CD14-positive monocyte (primary cell): ENCODE measurements around the gene GTPBP4. TPM values are rescaled to one million over a fixed set of nuclear protein-coding genes. Genes with fewer than 3 reads are reported as not detected.

ENCODE experiments used
- DNase-seq, 3 donors: peaks; one replicate each; pipeline ENCODE4 v3.0.0-alpha.2; 2011 to 2022
- H2AFZ ChIP-seq: 2 replicates; pipeline ENCODE4 v1.6.0; 2012; ENCODE audit warnings: mild to moderate bottlenecking, low read depth, low read length, inconsistent platforms; ENCODE audit not compliant: insufficient read depth, poor library complexity, severe bottlenecking
- H3K27ac ChIP-seq, 2 donors: 1 replicate in 1 of 2; 2 replicates in 1 of 2; pipeline ENCODE4 v1.5.1; 2012 to 2013; ENCODE audit warnings: low read length in 2 of 2, control low read depth in 1 of 2, inconsistent platforms in 1 of 2, low read depth in 1 of 2, mild to moderate bottlenecking in 1 of 2
- H3K27me3 ChIP-seq, 2 donors: one replicate each; pipeline versions ENCODE4 v1.6.0 to v1.6.1; 2011 to 2013; ENCODE audit warnings: low read length in 2 of 2; ENCODE audit not compliant: control insufficient read depth in 2 of 2, insufficient read depth in 2 of 2
- H3K36me3 ChIP-seq, 2 donors: replicated peaks in 1 of 2; 1 replicate in 1 of 2; 2 replicates in 1 of 2; pipeline versions ENCODE4 v1.5.1 to v1.6.1; 2012 to 2013; ENCODE audit warnings: low read length in 2 of 2, control low read depth in 1 of 2, inconsistent platforms in 1 of 2, mild to moderate bottlenecking in 1 of 2; ENCODE audit not compliant: insufficient read depth in 2 of 2, control insufficient read depth in 1 of 2
- H3K4me1 ChIP-seq, 2 donors: 1 replicate in 1 of 2; 2 replicates in 1 of 2; pipeline versions ENCODE4 v1.5.1 to v1.6.1; 2012 to 2013; ENCODE audit warnings: low read length in 2 of 2, control low read depth in 1 of 2, inconsistent platforms in 1 of 2, mild to moderate bottlenecking in 1 of 2, moderate library complexity in 1 of 2; ENCODE audit not compliant: insufficient read depth in 2 of 2, control insufficient read depth in 1 of 2
- H3K4me2 ChIP-seq: replicated peaks from 2 replicates; pipeline ENCODE3; 2012; ENCODE audit warnings: low read length, moderate library complexity, mild to moderate bottlenecking; ENCODE audit not compliant: poor library complexity, severe bottlenecking; ENCODE audit errors: extremely low read depth
- H3K4me3 ChIP-seq, 3 experiments: fragments of 200-600 bp in 1 of 3; sonication (generic) in 1 of 3; replicated peaks in 1 of 3; 1 replicate in 2 of 3; 2 replicates in 1 of 3; pipeline ENCODE4 v1.5.1; 2011 to 2013; ENCODE audit warnings: low read length in 3 of 3, mild to moderate bottlenecking in 3 of 3, control low read depth in 2 of 3, low read depth in 2 of 3, inconsistent platforms in 1 of 3, moderate library complexity in 1 of 3
- H3K79me2 ChIP-seq: 2 replicates; pipeline ENCODE4 v1.6.0; 2012; ENCODE audit warnings: mild to moderate bottlenecking, control low read depth, inconsistent platforms, low read length, moderate library complexity; ENCODE audit not compliant: insufficient read depth
- H3K9ac ChIP-seq: 2 replicates; pipeline ENCODE4 v1.6.0; 2017; ENCODE audit warnings: low read length, mild to moderate bottlenecking; ENCODE audit not compliant: insufficient read depth, poor library complexity, severe bottlenecking
- H3K9me3 ChIP-seq, 2 donors: replicated peaks in 1 of 2; 1 replicate in 1 of 2; 2 replicates in 1 of 2; pipeline versions ENCODE4 v1.5.1 to v1.6.1; 2012 to 2013; ENCODE audit warnings: low read length in 2 of 2, control low read depth in 1 of 2; ENCODE audit not compliant: control insufficient read depth in 1 of 2, insufficient read depth in 1 of 2
- H4K20me1 ChIP-seq: 2 replicates; pipeline ENCODE4 v1.6.0; 2012; ENCODE audit warnings: mild to moderate bottlenecking, low read length, control low read depth, moderate library complexity; ENCODE audit not compliant: insufficient read depth
- H3K27ac Mint-ChIP-seq, 7 donors: one replicate each; pipeline ENCODE4 v1.8.0; 2020; ENCODE audit warnings: mild to moderate bottlenecking in 7 of 7, mixed read lengths in 7 of 7, moderate library complexity in 6 of 7, inconsistent platforms in 2 of 7
- H3K27me3 Mint-ChIP-seq, 3 donors: one replicate each; pipeline ENCODE4 v1.8.0; 2021 to 2022; ENCODE audit warnings: low read depth in 3 of 3, mild to moderate bottlenecking in 3 of 3, mixed read lengths in 3 of 3, moderate library complexity in 3 of 3, inconsistent platforms in 1 of 3
- H3K36me3 Mint-ChIP-seq, 2 donors: one replicate each; pipeline ENCODE4 v1.8.0; 2020; ENCODE audit warnings: mixed read lengths in 2 of 2, inconsistent platforms in 1 of 2, mild to moderate bottlenecking in 1 of 2
- H3K4me1 Mint-ChIP-seq: one replicate; pipeline ENCODE4 v1.8.0; 2020; ENCODE audit warnings: mild to moderate bottlenecking, mixed read lengths
- H3K4me3 Mint-ChIP-seq, 2 donors: one replicate each; pipeline ENCODE4 v1.8.0; 2020; ENCODE audit warnings: mild to moderate bottlenecking in 2 of 2, mixed read lengths in 2 of 2, moderate library complexity in 1 of 2
- H3K9me3 Mint-ChIP-seq, 7 donors: one replicate each; pipeline ENCODE4 v1.8.0; 2020 to 2022; ENCODE audit warnings: mixed read lengths in 7 of 7, mild to moderate bottlenecking in 6 of 7, moderate library complexity in 6 of 7, inconsistent platforms in 2 of 7
- WGBS: methylation state at CpG from one replicate; pipeline ENCODE4 v1.1.5; 2013; ENCODE audit warnings: missing lambda C conversion rate; ENCODE audit not compliant: insufficient coverage; 5-methylcytosine and 5-hydroxymethylcytosine counted together
- intact Hi-C, 2 donors: fragments of 100-400 bp; cut with micrococcal nuclease; formaldehyde crosslinking; loops; one replicate each; pipeline versions ENCODE4 v1.15.0 to v1.15.1; 2023
- polyA plus RNA-seq, 3 donors: library from polyadenylated mRNA; depleted of rRNA in 1 of 3; unstranded in 2 of 3; stranded (reverse) in 1 of 3; fragments of 300-500 nt in 2 of 3; fragments of >200 nt in 1 of 3; fragmentation: Illumina TruSeq in 2 of 3; gene quantifications; 1 replicate in 2 of 3; 2 replicates in 1 of 3; pipeline ENCODE4 v1.2.3, GENCODE V29; 2012 to 2021
- TF ChIP-seq, protein P1 (sequence below): fragments of 200-600 bp; IDR thresholded peaks from one replicate; pipeline ENCODE4 v1.8.0; 2022; ENCODE audit warnings: antibody characterized with exemption, mild to moderate bottlenecking

Gene GTPBP4
- polyA plus RNA-seq, 3 donors, result 9.9 to 16.1 (median 12.2) TPM

- Histone ChIP-seq H3K4me1 (no peaks in the 10 kb centered on the region), H4K20me1 (peaks cover 25% of the 10 kb centered on the region), H3K4me3 (no peak overlapping the region), H3K79me2 (peaks cover 38% of the 10 kb centered on the region), H3K9me3 (no peaks in the 10 kb centered on the region), H3K9ac (no peak overlapping the region), H3K27me3 (no peaks in the 10 kb centered on the region), H2AFZ (no peak overlapping the region), H3K4me2 (no peak overlapping the region), H3K36me3 (peaks cover 70 to 84% of the 10 kb centered on the region in 2 donors), H3K27ac (no peak overlapping the region)
- TF ChIP-seq, protein P1, sequence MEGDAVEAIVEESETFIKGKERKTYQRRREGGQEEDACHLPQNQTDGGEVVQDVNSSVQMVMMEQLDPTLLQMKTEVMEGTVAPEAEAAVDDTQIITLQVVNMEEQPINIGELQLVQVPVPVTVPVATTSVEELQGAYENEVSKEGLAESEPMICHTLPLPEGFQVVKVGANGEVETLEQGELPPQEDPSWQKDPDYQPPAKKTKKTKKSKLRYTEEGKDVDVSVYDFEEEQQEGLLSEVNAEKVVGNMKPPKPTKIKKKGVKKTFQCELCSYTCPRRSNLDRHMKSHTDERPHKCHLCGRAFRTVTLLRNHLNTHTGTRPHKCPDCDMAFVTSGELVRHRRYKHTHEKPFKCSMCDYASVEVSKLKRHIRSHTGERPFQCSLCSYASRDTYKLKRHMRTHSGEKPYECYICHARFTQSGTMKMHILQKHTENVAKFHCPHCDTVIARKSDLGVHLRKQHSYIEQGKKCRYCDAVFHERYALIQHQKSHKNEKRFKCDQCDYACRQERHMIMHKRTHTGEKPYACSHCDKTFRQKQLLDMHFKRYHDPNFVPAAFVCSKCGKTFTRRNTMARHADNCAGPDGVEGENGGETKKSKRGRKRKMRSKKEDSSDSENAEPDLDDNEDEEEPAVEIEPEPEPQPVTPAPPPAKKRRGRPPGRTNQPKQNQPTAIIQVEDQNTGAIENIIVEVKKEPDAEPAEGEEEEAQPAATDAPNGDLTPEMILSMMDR, result no peak
- peaks cover 0 to 2% (median 1%) of the 10 kb centered on the region in 3 donors for H3K27me3 Mint-ChIP-seq
- intact Hi-C loops, result loop anchor here in 1 of 2 donors (5.0 kb wide), 1 partner anchor 47 kb away; no protein-coding TSS in a partner anchor
- WGBS, result 96% methylated on average over 6 of the region's 6 CpGs
- DNase-seq, result no peak
- peaks cover 0 to 3% (median 0%) of the 10 kb centered on the region in 7 donors for H3K9me3 Mint-ChIP-seq
- peaks cover 3% of the 10 kb centered on the region for H3K4me1 Mint-ChIP-seq
- peak overlapping the region in 6 of 7 donors; percentile 1 to 53 (median 33) for H3K27ac Mint-ChIP-seq
- H3K36me3 Mint-ChIP-seq, result peaks cover 78 to 89% of the 10 kb centered on the region in 2 donors
- H3K4me3 Mint-ChIP-seq, result no peak overlapping the region
Observed at GRCh38 chr10:994836-995558, 6.8 kb downstream of the GTPBP4 start.

DNA sequence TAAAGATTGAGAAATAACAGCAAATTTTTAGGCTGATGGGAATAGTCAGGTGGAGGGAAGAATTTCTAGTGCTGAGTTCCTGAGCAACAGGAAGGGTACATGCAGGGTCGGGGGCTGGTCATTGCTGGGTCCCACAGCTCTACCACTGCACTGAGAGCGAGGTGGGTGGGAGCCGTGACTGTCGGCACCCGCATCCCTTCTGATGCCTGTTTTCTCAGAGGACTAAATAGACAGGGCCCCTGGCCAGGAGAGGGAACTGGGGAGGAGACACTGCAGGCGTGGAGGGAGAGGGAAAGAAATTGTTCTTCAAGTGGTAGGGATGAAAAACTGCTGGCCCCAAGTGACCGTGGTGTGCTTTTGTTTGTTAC is 7.3 kb downstream of the GTPBP4 start:
- peaks cover 79 to 89% of the 10 kb centered on the region in 2 donors for H3K36me3 Mint-ChIP-seq
- no peaks in the 10 kb centered on the region for H3K9me3 ChIP-seq
- peak overlapping the region in 3 of 7 donors; percentile 29 to 47 (median 37) for H3K27ac Mint-ChIP-seq
- no peak overlapping the region for H3K4me3 Mint-ChIP-seq
- H3K79me2 ChIP-seq, result peaks cover 32% of the 10 kb centered on the region
- no peak overlapping the region for H3K9ac ChIP-seq
- H2AFZ ChIP-seq, result no peak overlapping the region
- no peaks in the 10 kb centered on the region for H3K4me1 Mint-ChIP-seq
- H3K9me3 Mint-ChIP-seq, result peaks cover 0 to 6% (median 2%) of the 10 kb centered on the region in 7 donors
- TF ChIP-seq, protein P1, result no peak
- no peak overlapping the region for H3K27ac ChIP-seq
- H3K36me3 ChIP-seq, result peaks cover 73 to 90% of the 10 kb centered on the region in 2 donors
- H3K4me1 ChIP-seq, result no peaks in the 10 kb centered on the region
- peaks cover 0 to 2% (median 1%) of the 10 kb centered on the region in 3 donors for H3K27me3 Mint-ChIP-seq
- peaks cover 20% of the 10 kb centered on the region for H4K20me1 ChIP-seq
- H3K27me3 ChIP-seq, result no peaks in the 10 kb centered on the region
- 95% methylated on average over 7 of the region's 7 CpGs for WGBS
- intact Hi-C loops, result no loop called here
- no peak overlapping the region for H3K4me2 ChIP-seq
- H3K4me3 ChIP-seq, result no peak overlapping the region
- DNase-seq, result no peak
